Spleen (tissue), 11 donors: ENCODE data around the gene TRIM7. TPM values are rescaled to one million over a fixed set of nuclear protein-coding genes. Genes with fewer than 3 reads are reported as not detected.

Experiments used
- DNase-seq: peaks from one replicate; pipeline ENCODE4 v3.0.0-alpha.2; 2020
- H3K27ac ChIP-seq, 8 donors: fragments of 200-600 bp; sonication (generic) in 7 of 8; 1 replicate in 4 of 8; 2 replicates in 4 of 8; pipeline versions ENCODE4 v1.5.0 to v1.8.0; 2016 to 2021; ENCODE audit warnings: inconsistent platforms in 4 of 8, mild to moderate bottlenecking in 4 of 8, moderate library complexity in 1 of 8
- H3K27me3 ChIP-seq, 7 donors: fragments of 200-600 bp; sonication (generic) in 6 of 7; replicated peaks in 1 of 7; 1 replicate in 4 of 7; 2 replicates in 3 of 7; pipeline versions ENCODE4 v1.5.0 to v1.8.0; 2016 to 2021; ENCODE audit warnings: inconsistent platforms in 3 of 7, mild to moderate bottlenecking in 1 of 7
- H3K36me3 ChIP-seq, 6 donors: fragments of 200-600 bp; sonication (generic) in 5 of 6; 1 replicate in 4 of 6; 2 replicates in 2 of 6; pipeline versions ENCODE4 v1.5.0 to v1.8.0; 2016 to 2021; ENCODE audit warnings: inconsistent platforms in 2 of 6
- H3K4me1 ChIP-seq, 6 donors: fragments of 200-600 bp; sonication (generic) in 5 of 6; 1 replicate in 3 of 6; 2 replicates in 3 of 6; pipeline versions ENCODE4 v1.5.0 to v1.8.0; 2016 to 2021; ENCODE audit warnings: inconsistent platforms in 3 of 6
- H3K4me3 ChIP-seq, 8 donors: fragments of 200-600 bp; sonication (generic) in 7 of 8; 1 replicate in 4 of 8; 2 replicates in 4 of 8; pipeline versions ENCODE4 v1.5.0 to v1.8.0; 2016 to 2021; ENCODE audit warnings: inconsistent platforms in 4 of 8, mild to moderate bottlenecking in 4 of 8, moderate library complexity in 2 of 8
- H3K9me3 ChIP-seq, 8 donors: fragments of 200-600 bp; sonication (generic) in 7 of 8; 1 replicate in 4 of 8; 2 replicates in 4 of 8; pipeline versions ENCODE4 v1.5.0 to v1.8.0; 2016 to 2021; ENCODE audit warnings: inconsistent platforms in 4 of 8
- CTCF ChIP-seq, 11 experiments: fragments of 200-600 bp in 7 of 11; fragments of 450-650 bp in 4 of 11; sonication (generic) in 4 of 11; IDR thresholded peaks in 8 of 11; conservative IDR thresholded peaks in 3 of 11; 1 replicate in 7 of 11; 2 replicates in 4 of 11; pipeline versions ENCODE4 v1.4.0 to v1.8.0; 2016 to 2021; ENCODE audit warnings: antibody characterized with exemption in 11 of 11, inconsistent platforms in 4 of 11, mild to moderate bottlenecking in 1 of 11
- POLR2A ChIP-seq, 3 donors: fragments of 450-650 bp; IDR thresholded peaks; one replicate each; pipeline ENCODE4 v1.5.1; 2017; ENCODE audit warnings: antibody characterized with exemption in 3 of 3, mild to moderate bottlenecking in 1 of 3
- POLR2AphosphoS5 ChIP-seq, 3 donors: sonication (generic); formaldehyde crosslinking; IDR thresholded peaks; one replicate each; pipeline ENCODE4 v1.5.1; 2017; ENCODE audit warnings: antibody characterized with exemption in 3 of 3
- WGBS, 5 donors: extraction: QIAGEN DNeasy Blood & Tissue Kit in 3 of 5; methylation state at CpG; one replicate each; pipeline versions ENCODE4 v1.1.5 to v1.1.7; 2013 to 2018; 5-methylcytosine and 5-hydroxymethylcytosine counted together
- intact Hi-C: fragments of 100-400 bp; cut with DNase I; formaldehyde crosslinking; loops from one replicate; pipeline ENCODE4 v1.15.0; 2023; ENCODE audit warnings: low total_unique reads
- polyA plus RNA-seq, 3 donors: library from polyadenylated mRNA; stranded (reverse); fragments of 200-250 nt; gene quantifications; one replicate each; pipeline ENCODE4 v1.2.1, GENCODE V29; 2013
- total RNA-seq, 7 donors: library from RNA; depleted of rRNA in 3 of 7; stranded (reverse); fragments of >200 nt in 3 of 7; fragmentation: NEBNext Ultra II Directional in 4 of 7; extraction: Animal tissue kit (Norgen Biotek cat#: 25700) in 4 of 7; gene quantifications; one replicate each; pipeline versions ENCODE4 v1.1.0 to v1.2.1, GENCODE V29; 2016 to 2021
- donor health status: healthy with polysubstance abuse.
- donor health status: DM: no; HTN: no; CAD: no; lungs with moderate emphysema.
- donor health status: DM: no; HTN: no; CAD: no.
- donor health status: Bipolar disorder and iron deficiency.
- donor health status: healthy.
- donor health status: DM: no; HTN: no; CAD: no.
- donor health status: DM: yes; HTN: yes; CAD: no.

The TRIM7 gene
- total and polyA plus RNA-seq, 10 donors: 0.81 to 3.9 (median 1.3) TPM

GRCh38 chr5:181205761-181206649, 1.0 kb upstream of the TRIM7 start:
- intact Hi-C loops: no loop called here
- WGBS, 5 donors: 7 to 11% (median 8%) methylated on average over 37 of the region's 37 CpGs
- peak overlapping the region; percentile 5 to 89 (median 68) for H3K4me3 ChIP-seq
- H3K27ac ChIP-seq: peak overlapping the region in 6 of 8 donors; percentile 81 to 86 (median 83)
- H3K27me3 ChIP-seq: peaks cover 0 to 40% (median 11%) of the 10 kb centered on the region in 7 donors
- H3K4me1 ChIP-seq: peaks cover 17 to 56% (median 48%) of the 10 kb centered on the region in 6 donors
- H3K36me3 ChIP-seq: no peaks in the 10 kb centered on the region
- no peak for TF ChIP-seq POLR2A (IDR thresholded peaks at IDR 0.05)
- TF ChIP-seq POLR2AphosphoS5 (IDR thresholded peaks at IDR 0.05): no peak
- TF ChIP-seq CTCF (IDR thresholded peaks at IDR 0.05 in 8 of 11, conservative IDR thresholded peaks at IDR 0.05 in 3 of 11): no peak
- peaks cover 0 to 10% (median 0%) of the 10 kb centered on the region in 8 donors for H3K9me3 ChIP-seq
- no peak for DNase-seq

DNA sequence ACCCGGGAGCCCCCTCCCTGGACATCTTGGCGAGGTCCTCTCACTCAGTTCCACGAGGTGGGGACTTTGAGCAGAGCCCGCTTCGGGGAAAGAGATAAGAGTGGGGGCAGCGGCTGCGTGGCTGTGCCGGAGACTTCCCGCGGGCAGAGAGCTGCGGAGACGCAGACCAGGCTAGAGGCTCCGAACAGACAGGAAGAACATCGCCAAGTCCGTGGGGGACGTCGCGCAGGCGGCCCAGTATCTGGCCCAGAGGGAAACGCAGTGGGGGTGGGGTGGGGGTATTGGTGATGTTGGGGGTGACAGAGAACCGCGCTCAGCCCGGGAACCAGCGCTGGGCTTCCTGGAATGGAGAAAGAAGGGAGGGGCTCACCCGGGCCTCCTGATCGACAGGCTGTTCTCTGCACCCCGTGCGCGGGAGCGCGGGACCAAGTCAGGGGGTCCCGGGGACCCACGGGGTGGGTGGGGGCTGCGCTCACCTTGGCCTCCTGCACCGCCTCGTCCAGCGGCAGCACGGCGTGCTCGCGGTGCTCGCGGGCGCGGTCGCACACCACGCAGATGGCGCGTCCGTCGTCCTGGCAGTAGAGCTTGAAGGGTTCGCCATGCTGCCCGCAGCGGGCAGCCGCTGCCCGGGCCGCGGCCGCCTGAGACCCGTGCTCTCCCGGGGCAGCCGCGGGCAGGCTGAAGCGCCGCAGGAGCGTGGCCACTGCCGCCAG, 727 bp downstream of the TRIM7 start:
- Histone ChIP-seq H3K36me3 (no peaks in the 10 kb centered on the region), H3K9me3 (peaks cover 0 to 10% (median 0%) of the 10 kb centered on the region in 8 donors), H3K27ac (peak overlapping the region in 4 of 8 donors; percentile 33 to 71 (median 56)), H3K4me1 (peaks cover 17 to 57% (median 48%) of the 10 kb centered on the region in 6 donors), H3K4me3 (peak overlapping the region; percentile 58 to 89 (median 68)), H3K27me3 (peaks cover 0 to 40% (median 11%) of the 10 kb centered on the region in 7 donors)
- intact Hi-C loops: no loop called here
- 0 to 2% (median 1%) methylated on average over 26 to 67 of the region's 67 CpGs for WGBS, 5 donors
- TF ChIP-seq POLR2AphosphoS5 (IDR thresholded peaks at IDR 0.05): no peak
- TF ChIP-seq POLR2A (IDR thresholded peaks at IDR 0.05): no peak
- no peak for TF ChIP-seq CTCF (IDR thresholded peaks at IDR 0.05 in 8 of 11, conservative IDR thresholded peaks at IDR 0.05 in 3 of 11)
- no peak for DNase-seq

DNA sequence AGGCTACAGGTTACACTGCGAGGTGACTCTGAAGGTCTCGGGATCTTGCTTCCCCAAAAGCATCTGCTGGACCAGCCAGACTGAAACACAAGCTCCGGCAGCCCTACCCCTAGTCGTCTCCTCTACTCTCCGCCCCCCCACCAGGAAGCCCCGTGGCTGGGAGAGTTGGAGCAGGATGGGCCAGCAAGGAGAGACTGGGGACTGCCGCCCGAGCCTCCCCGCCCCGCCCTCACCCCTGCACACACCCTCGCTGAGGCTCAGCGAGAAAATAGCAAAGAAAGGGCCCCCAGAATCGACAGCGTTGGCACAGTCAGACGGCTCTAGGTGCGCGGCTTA, 1.3 kb downstream of the TRIM7 start:
- Histone ChIP-seq H3K4me1 (peaks cover 17 to 62% (median 48%) of the 10 kb centered on the region in 6 donors), H3K27me3 (peaks cover 0 to 40% (median 11%) of the 10 kb centered on the region in 7 donors), H3K36me3 (no peaks in the 10 kb centered on the region), H3K27ac (peak overlapping the region in 3 of 8 donors; percentile 18 to 71 (median 59)), H3K9me3 (peaks cover 0 to 7% (median 0%) of the 10 kb centered on the region in 8 donors), H3K4me3 (peak overlapping the region in 7 of 8 donors; percentile 58 to 89 (median 71))
- DNase-seq: no peak
- no peak for TF ChIP-seq POLR2A (IDR thresholded peaks at IDR 0.05)
- no peak for TF ChIP-seq POLR2AphosphoS5 (IDR thresholded peaks at IDR 0.05)
- no peak for TF ChIP-seq CTCF (IDR thresholded peaks at IDR 0.05 in 8 of 11, conservative IDR thresholded peaks at IDR 0.05 in 3 of 11)
- WGBS, 5 donors: 0 to 6% (median 5%) methylated on average over 5 to 17 of the region's 17 CpGs
- intact Hi-C loops: no loop called here
